ENCODE data around the gene IFIT5.

DNA sequence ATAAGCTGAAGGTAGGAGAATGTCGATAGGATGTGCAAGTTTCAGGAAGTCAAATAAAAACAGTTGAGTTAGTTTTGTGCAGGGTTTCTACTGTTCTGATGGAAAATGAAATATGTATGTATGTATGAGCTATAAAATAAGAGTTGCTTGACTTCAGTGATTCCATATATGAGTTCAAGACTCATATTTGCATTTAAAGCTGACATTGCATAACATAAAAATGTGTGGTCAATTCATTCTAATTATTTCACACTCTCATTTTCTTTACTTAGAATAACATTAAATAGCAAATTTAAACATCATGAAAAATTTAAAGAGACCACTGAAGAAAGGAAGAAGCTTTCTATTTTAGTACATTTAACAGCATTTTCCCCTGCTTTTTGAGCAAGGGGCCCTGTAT, 37.8 kb downstream of the IFIT5 start:
- no peak for TF ChIP-seq POLR2A (IDR thresholded peaks at IDR 0.05)
- TF ChIP-seq, protein P1, sequence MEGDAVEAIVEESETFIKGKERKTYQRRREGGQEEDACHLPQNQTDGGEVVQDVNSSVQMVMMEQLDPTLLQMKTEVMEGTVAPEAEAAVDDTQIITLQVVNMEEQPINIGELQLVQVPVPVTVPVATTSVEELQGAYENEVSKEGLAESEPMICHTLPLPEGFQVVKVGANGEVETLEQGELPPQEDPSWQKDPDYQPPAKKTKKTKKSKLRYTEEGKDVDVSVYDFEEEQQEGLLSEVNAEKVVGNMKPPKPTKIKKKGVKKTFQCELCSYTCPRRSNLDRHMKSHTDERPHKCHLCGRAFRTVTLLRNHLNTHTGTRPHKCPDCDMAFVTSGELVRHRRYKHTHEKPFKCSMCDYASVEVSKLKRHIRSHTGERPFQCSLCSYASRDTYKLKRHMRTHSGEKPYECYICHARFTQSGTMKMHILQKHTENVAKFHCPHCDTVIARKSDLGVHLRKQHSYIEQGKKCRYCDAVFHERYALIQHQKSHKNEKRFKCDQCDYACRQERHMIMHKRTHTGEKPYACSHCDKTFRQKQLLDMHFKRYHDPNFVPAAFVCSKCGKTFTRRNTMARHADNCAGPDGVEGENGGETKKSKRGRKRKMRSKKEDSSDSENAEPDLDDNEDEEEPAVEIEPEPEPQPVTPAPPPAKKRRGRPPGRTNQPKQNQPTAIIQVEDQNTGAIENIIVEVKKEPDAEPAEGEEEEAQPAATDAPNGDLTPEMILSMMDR (IDR thresholded peaks at IDR 0.05): no peak

Measured in heart left ventricle (tissue), 13 donors.